ENCODE results near the gene LTA4H. TPM values are rescaled to one million over a fixed set of nuclear protein-coding genes. Genes with fewer than 3 reads are reported as not detected.
"Not testable (repeated sequence)": the region's sequence is repeated elsewhere in the genome, so short reads cannot be mapped to it uniquely, and the experiment has no call there.

The LTA4H gene
- total RNA-seq, 5 donors from 2014 or later (not counting 1 experiment from before 2014, with no cell fraction given) = 50.5 to 61.6 (median 58.7) TPM

- ATAC-seq (replicated peaks in 1 of 4) = no peak
- 79% methylated on average over 2 of the region's 5 CpGs for WGBS (ENCODE audit: insufficient coverage)
- H3K27me3 Mint-ChIP-seq = no peaks in the 10 kb centered on the region
- H3K4me3 ChIP-seq (ENCODE audit: control insufficient read depth in 1 of 2, extremely low read depth in 1 of 2, low read length in 1 of 2) = no peak overlapping the region
- POLR2A ChIA-PET = no interaction called here
- H3K27ac Mint-ChIP-seq = no peak overlapping the region
- CTCF ChIA-PET = interaction anchor here (0.6 to 2.9 kb wide), 4 partner anchors 141 to 449 kb away, joined by 3 to 26 read pairs (median 4); no protein-coding TSS in a partner anchor
- peaks cover 11 to 17% of the 10 kb centered on the region in 2 experiments for H3K4me1 ChIP-seq (ENCODE audit: control insufficient read depth in 1 of 2, extremely low read depth in 1 of 2, insufficient read depth in 2 of 2, low read length in 2 of 2)
- no peak for DNase-seq
- no peaks in the 10 kb centered on the region for H3K9me3 Mint-ChIP-seq
- H3K9me3 ChIP-seq = no peaks in the 10 kb centered on the region
- no peaks in the 10 kb centered on the region for H3K36me3 ChIP-seq (ENCODE audit: control insufficient read depth in 2 of 2, extremely low read depth in 1 of 2, insufficient read depth in 1 of 2, low read length in 1 of 2)
- H3K36me3 Mint-ChIP-seq = no peaks in the 10 kb centered on the region
- no peaks in the 10 kb centered on the region for H3K27me3 ChIP-seq (replicated peaks in 1 of 2; ENCODE audit: control insufficient read depth in 2 of 2, extremely low read depth in 1 of 2, insufficient read depth in 2 of 2, low read length in 1 of 2)
- H3K4me3 Mint-ChIP-seq = no peak overlapping the region
- H3K4me1 Mint-ChIP-seq = peaks cover 27 to 36% (median 31%) of the 10 kb centered on the region in 3 donors
- no peak overlapping the region for H3K27ac ChIP-seq (ENCODE audit: low read length)
Measured at GRCh38 chr12:96068111-96068510, 32.7 kb upstream of the LTA4H start.

- H3K36me3 Mint-ChIP-seq; H3K4me3 ChIP-seq (ENCODE audit: control insufficient read depth in 1 of 2, extremely low read depth in 1 of 2, low read length in 1 of 2); ATAC-seq (replicated peaks in 1 of 4); H3K4me3 Mint-ChIP-seq; H3K27ac Mint-ChIP-seq; H3K27me3 Mint-ChIP-seq; H3K27me3 ChIP-seq (replicated peaks in 1 of 2; ENCODE audit: control insufficient read depth in 2 of 2, extremely low read depth in 1 of 2, insufficient read depth in 2 of 2, low read length in 1 of 2); H3K27ac ChIP-seq (ENCODE audit: low read length); H3K9me3 Mint-ChIP-seq; H3K9me3 ChIP-seq; H3K36me3 ChIP-seq (ENCODE audit: control insufficient read depth in 2 of 2, extremely low read depth in 1 of 2, insufficient read depth in 1 of 2, low read length in 1 of 2); DNase-seq: not testable (repeated sequence)
- peaks cover 24 to 37% (median 31%) of the 10 kb centered on the region in 3 donors for H3K4me1 Mint-ChIP-seq
- 100% methylated on average over 3 of the region's 3 CpGs for WGBS (ENCODE audit: insufficient coverage)
- H3K4me1 ChIP-seq (ENCODE audit: control insufficient read depth in 1 of 2, extremely low read depth in 1 of 2, insufficient read depth in 2 of 2, low read length in 2 of 2) = peaks cover 16 to 22% of the 10 kb centered on the region in 2 experiments
- ChIA-PET POLR2A (interaction anchor here in 1 of 2 donors (0.7 kb wide), 1 partner anchor 155 kb away, joined by 6 read pairs; no protein-coding TSS in a partner anchor), CTCF (interaction anchor here (1.1 to 3.5 kb wide), 5 partner anchors 145 to 454 kb away, joined by 3 to 32 read pairs (median 9); no protein-coding TSS in a partner anchor)
Measured at GRCh38 chr12:96065776-96066175, 30.4 kb upstream of the LTA4H start.

GRCh38 chr12:96064966-96065365 is 29.6 kb upstream of the LTA4H start:
- no peaks in the 10 kb centered on the region for H3K9me3 ChIP-seq

GRCh38 chr12:96064271-96064670 is 28.9 kb upstream of the LTA4H start:
- ATAC-seq (replicated peaks in 1 of 4) (peak in 1 of 4 experiments; percentile 49), DNase-seq (no peak)
- Mint-ChIP-seq H3K36me3 (no peaks in the 10 kb centered on the region), H3K4me3 (no peak overlapping the region), H3K9me3 (no peaks in the 10 kb centered on the region), H3K27me3 (no peaks in the 10 kb centered on the region), H3K4me1 (peaks cover 21 to 36% (median 27%) of the 10 kb centered on the region in 3 donors), H3K27ac (peak overlapping the region; percentile 39)
- no peak overlapping the region for H3K27ac ChIP-seq (ENCODE audit: low read length)
- H3K36me3 ChIP-seq (ENCODE audit: control insufficient read depth in 2 of 2, extremely low read depth in 1 of 2, insufficient read depth in 1 of 2, low read length in 1 of 2) = no peaks in the 10 kb centered on the region
- H3K9me3 ChIP-seq = no peaks in the 10 kb centered on the region
- CTCF ChIA-PET = interaction anchor here (0.6 to 3.5 kb wide), 16 partner anchors 13 to 455 kb away, joined by 3 to 32 read pairs (median 4); no protein-coding TSS in a partner anchor
- peaks cover 12 to 19% of the 10 kb centered on the region in 2 experiments for H3K4me1 ChIP-seq (ENCODE audit: control insufficient read depth in 1 of 2, extremely low read depth in 1 of 2, insufficient read depth in 2 of 2, low read length in 2 of 2)
- no peak overlapping the region for H3K4me3 ChIP-seq (ENCODE audit: control insufficient read depth in 1 of 2, extremely low read depth in 1 of 2, low read length in 1 of 2)
- H3K27me3 ChIP-seq (replicated peaks in 1 of 2; ENCODE audit: control insufficient read depth in 2 of 2, extremely low read depth in 1 of 2, insufficient read depth in 2 of 2, low read length in 1 of 2) = no peaks in the 10 kb centered on the region
- POLR2A ChIA-PET = interaction anchor here in 1 of 2 donors (0.6 kb wide), 2 partner anchors 131 to 326 kb away, joined by 4 to 15 read pairs; no protein-coding TSS in a partner anchor
- no CpG with 5 or more reads among the region's 2 CpGs for WGBS (ENCODE audit: insufficient coverage)

More at GRCh38 chr12:96064966-96065365, 29.6 kb upstream of the LTA4H start:
- Mint-ChIP-seq H3K27me3 (no peaks in the 10 kb centered on the region), H3K9me3 (no peaks in the 10 kb centered on the region), H3K27ac (no peak overlapping the region), H3K36me3 (no peaks in the 10 kb centered on the region), H3K4me1 (peaks cover 21 to 36% (median 27%) of the 10 kb centered on the region in 3 donors), H3K4me3 (no peak overlapping the region)
- ATAC-seq (replicated peaks in 1 of 4) = no peak
- 84% methylated on average over 4 of the region's 5 CpGs for WGBS (ENCODE audit: insufficient coverage)
- no peak for DNase-seq
- ChIA-PET POLR2A (no interaction called here), CTCF (interaction anchor here (1.0 to 3.5 kb wide), 4 partner anchors 151 to 452 kb away, joined by 4 to 32 read pairs (median 18); no protein-coding TSS in a partner anchor)
- no peaks in the 10 kb centered on the region for H3K27me3 ChIP-seq (replicated peaks in 1 of 2; ENCODE audit: control insufficient read depth in 2 of 2, extremely low read depth in 1 of 2, insufficient read depth in 2 of 2, low read length in 1 of 2)
- no peak overlapping the region for H3K27ac ChIP-seq (ENCODE audit: low read length)
- H3K36me3 ChIP-seq (ENCODE audit: control insufficient read depth in 2 of 2, extremely low read depth in 1 of 2, insufficient read depth in 1 of 2, low read length in 1 of 2) = no peaks in the 10 kb centered on the region
- peaks cover 12 to 19% of the 10 kb centered on the region in 2 experiments for H3K4me1 ChIP-seq (ENCODE audit: control insufficient read depth in 1 of 2, extremely low read depth in 1 of 2, insufficient read depth in 2 of 2, low read length in 2 of 2)
- H3K4me3 ChIP-seq (ENCODE audit: control insufficient read depth in 1 of 2, extremely low read depth in 1 of 2, low read length in 1 of 2) = no peak overlapping the region

GRCh38 chr12:96063046-96063445 is 27.7 kb upstream of the LTA4H start:
- DNase-seq = peak in 1 of 35 experiments; percentile 52
- WGBS (ENCODE audit: insufficient coverage) = no CpG with 5 or more reads among the region's 4 CpGs
- POLR2A ChIA-PET = no interaction called here

GRCh38 chr12:96061864-96062453 is 26.6 kb upstream of the LTA4H start:
- Mint-ChIP-seq H3K36me3 (no peaks in the 10 kb centered on the region), H3K27me3 (no peaks in the 10 kb centered on the region), H3K27ac (no peak overlapping the region), H3K9me3 (peaks cover 0 to 4% (median 3%) of the 10 kb centered on the region in 3 donors), H3K4me3 (no peak overlapping the region), H3K4me1 (peaks cover 21 to 36% (median 27%) of the 10 kb centered on the region in 3 donors)
- Histone ChIP-seq H3K9me3 (no peaks in the 10 kb centered on the region), H3K4me3 (ENCODE audit: control insufficient read depth in 1 of 2, extremely low read depth in 1 of 2, low read length in 1 of 2) (no peak overlapping the region), H3K36me3 (ENCODE audit: control insufficient read depth in 2 of 2, extremely low read depth in 1 of 2, insufficient read depth in 1 of 2, low read length in 1 of 2) (no peaks in the 10 kb centered on the region), H3K27ac (ENCODE audit: low read length) (no peak overlapping the region), H3K27me3 (replicated peaks in 1 of 2; ENCODE audit: control insufficient read depth in 2 of 2, extremely low read depth in 1 of 2, insufficient read depth in 2 of 2, low read length in 1 of 2) (no peaks in the 10 kb centered on the region), H3K4me1 (ENCODE audit: control insufficient read depth in 1 of 2, extremely low read depth in 1 of 2, insufficient read depth in 2 of 2, low read length in 2 of 2) (peaks cover 12 to 19% of the 10 kb centered on the region in 2 experiments)
- ATAC-seq (replicated peaks in 1 of 4) = peak; percentile 81 to 94 (median 85)
- 25% methylated on average over 2 of the region's 4 CpGs for WGBS (ENCODE audit: insufficient coverage)
- ChIA-PET POLR2A (interaction anchor here in 1 of 2 donors (1.1 kb wide), 1 partner anchor 150 kb away, joined by 3 read pairs; no protein-coding TSS in a partner anchor), CTCF (interaction anchor here (0.6 to 3.6 kb wide), 12 partner anchors 15 to 455 kb away, joined by 3 to 40 read pairs (median 5); no protein-coding TSS in a partner anchor)
- DNase-seq = peak; percentile 46 to 89 (median 71)

More at GRCh38 chr12:96063046-96063445, 27.7 kb upstream of the LTA4H start:
- Histone ChIP-seq H3K27me3 (replicated peaks in 1 of 2; ENCODE audit: control insufficient read depth in 2 of 2, extremely low read depth in 1 of 2, insufficient read depth in 2 of 2, low read length in 1 of 2) (no peaks in the 10 kb centered on the region), H3K4me1 (ENCODE audit: control insufficient read depth in 1 of 2, extremely low read depth in 1 of 2, insufficient read depth in 2 of 2, low read length in 2 of 2) (peaks cover 12 to 19% of the 10 kb centered on the region in 2 experiments), H3K36me3 (ENCODE audit: control insufficient read depth in 2 of 2, extremely low read depth in 1 of 2, insufficient read depth in 1 of 2, low read length in 1 of 2) (no peaks in the 10 kb centered on the region), H3K4me3 (ENCODE audit: control insufficient read depth in 1 of 2, extremely low read depth in 1 of 2, low read length in 1 of 2) (no peak overlapping the region), H3K27ac (ENCODE audit: low read length) (no peak overlapping the region), H3K9me3 (no peaks in the 10 kb centered on the region)
- no peak overlapping the region for H3K4me3 Mint-ChIP-seq
- CTCF ChIA-PET = interaction anchor here (0.9 to 3.6 kb wide), 10 partner anchors 125 to 454 kb away, joined by 3 to 40 read pairs (median 10); no protein-coding TSS in a partner anchor
- no peak overlapping the region for H3K27ac Mint-ChIP-seq
- H3K4me1 Mint-ChIP-seq = peaks cover 21 to 36% (median 27%) of the 10 kb centered on the region in 3 donors
- no peaks in the 10 kb centered on the region for H3K36me3 Mint-ChIP-seq
- H3K9me3 Mint-ChIP-seq = no peaks in the 10 kb centered on the region
- H3K27me3 Mint-ChIP-seq = no peaks in the 10 kb centered on the region
- peak in 1 of 4 experiments; percentile 29 for ATAC-seq (replicated peaks in 1 of 4)

Measured in T-cell (primary cell).